Inferior parietal cortex (tissue), 1 donor: Measurements from ENCODE around the gene CDC25B.
"Not testable (repeated sequence)": the region's sequence is repeated elsewhere in the genome, so short reads cannot be mapped to it uniquely, and the experiment has no call there.

Experiments used
- DNase-seq: peaks from one replicate; pipeline ENCODE4 v3.0.0-alpha.2; 2016; ENCODE audit errors: extremely low spot score

The CDC25B gene

DNA sequence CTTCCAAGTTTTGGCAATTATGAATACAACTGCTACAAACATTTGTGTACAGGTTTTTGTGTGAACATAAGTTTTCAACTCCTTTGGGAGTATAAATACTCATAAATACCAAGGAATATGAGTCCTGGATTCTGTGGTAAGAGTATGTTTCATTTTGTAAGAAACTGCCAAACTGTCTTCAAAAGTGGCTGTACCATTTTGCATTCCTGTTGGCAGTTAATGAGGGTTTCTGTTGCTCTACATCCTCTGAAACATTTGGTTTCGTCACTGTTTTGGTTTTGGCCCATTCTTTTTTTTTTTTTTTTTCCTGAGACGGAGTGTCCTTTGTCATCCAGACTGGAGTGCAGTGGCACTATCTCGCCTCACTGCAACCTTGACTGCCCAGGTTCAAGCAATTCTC is 32.7 kb downstream of the CDC25B start:
- no peak for DNase-seq

- DNase-seq: not testable (repeated sequence)
These were observed 33.8 kb downstream of the CDC25B start for GRCh38 chr20:3829891-3830290.

DNA sequence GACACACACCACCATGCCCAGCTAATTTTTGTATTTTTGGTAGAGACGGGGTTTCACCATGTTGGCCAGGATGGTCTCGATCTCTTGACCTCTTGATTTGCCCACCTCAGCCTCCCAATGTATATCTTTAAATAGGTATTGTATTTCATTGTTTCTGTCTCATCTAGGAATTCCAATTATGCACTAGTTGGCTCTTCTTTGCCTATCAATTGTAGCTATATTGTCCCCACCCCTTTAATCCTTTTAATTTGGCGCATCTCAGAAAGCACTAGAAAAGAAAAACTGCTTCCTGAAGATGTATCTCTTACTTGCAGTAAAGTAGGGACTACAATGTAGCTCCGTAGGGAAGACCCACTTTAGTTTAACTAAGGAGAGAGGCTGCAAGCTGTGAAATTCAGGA is 40.0 kb downstream of the CDC25B start:
- no peak for DNase-seq

DNA sequence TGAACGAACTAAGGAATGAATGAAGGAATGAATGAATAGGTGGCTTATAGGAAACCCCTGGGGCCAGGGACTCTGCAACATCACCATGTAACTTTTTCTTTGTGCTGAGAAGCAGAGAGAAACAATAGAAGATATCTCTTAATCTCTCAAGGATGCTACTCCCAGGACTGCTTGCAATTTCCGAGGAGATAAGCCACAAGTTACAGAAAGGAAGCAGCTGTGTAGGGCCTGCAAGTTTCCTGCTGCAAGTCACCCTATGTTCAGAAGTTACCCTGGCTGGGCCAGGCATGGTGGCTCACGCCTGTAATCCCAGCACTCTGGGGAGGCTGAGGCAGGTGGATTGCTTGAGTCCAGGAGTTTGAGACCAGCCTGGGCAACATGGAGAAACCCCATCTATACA is 43.2 kb downstream of the CDC25B start:
- DNase-seq: no peak

DNA sequence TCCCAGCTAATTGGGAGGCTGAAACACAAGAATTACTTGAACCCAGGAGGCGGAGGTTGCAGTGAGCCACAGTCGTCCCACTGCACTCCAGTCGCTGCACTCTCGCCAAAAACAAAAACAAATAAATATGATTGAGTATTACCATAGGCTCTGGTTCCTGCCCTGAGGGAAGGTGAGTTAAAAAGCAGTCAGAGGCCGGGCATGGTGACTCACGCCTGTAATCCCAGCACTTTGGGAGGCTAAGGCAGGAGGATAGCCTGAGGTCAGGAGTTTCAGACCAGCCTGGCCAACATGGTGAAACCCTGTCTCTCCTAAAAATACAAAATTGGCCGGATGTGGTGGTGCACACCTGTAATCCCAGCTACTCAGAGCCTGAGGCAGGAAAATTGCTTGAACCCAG is 44.1 kb downstream of the CDC25B start:
- not testable (repeated sequence) for DNase-seq

DNA sequence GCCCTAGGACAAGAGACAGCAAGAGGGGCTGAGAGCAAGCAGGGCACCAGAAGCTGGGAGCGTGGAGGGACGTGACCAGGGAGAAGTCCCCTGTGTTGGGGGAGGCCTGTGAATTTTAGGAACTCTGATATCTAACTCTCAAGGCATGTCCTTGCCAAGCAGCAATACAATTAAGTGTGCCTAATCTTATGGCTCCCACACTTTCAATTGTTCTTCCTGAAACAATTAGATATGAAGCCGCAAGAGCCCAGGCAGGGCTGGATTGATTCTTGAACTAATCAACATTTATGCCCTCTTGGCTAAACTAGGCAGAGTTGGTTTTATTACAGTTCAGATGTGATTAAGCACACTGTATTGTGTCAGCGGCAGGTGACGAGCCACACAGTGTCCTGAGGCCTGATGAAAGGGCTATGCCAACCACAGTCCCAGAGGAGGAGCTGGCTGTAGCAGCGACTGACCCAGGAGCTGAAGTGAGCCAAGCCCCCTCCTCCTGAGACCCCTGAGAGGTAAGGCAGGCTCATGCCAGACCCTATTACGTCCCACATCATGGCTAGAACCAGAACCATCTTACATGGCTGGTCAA is 46.3 kb downstream of the CDC25B start:
- no peak for DNase-seq

DNA sequence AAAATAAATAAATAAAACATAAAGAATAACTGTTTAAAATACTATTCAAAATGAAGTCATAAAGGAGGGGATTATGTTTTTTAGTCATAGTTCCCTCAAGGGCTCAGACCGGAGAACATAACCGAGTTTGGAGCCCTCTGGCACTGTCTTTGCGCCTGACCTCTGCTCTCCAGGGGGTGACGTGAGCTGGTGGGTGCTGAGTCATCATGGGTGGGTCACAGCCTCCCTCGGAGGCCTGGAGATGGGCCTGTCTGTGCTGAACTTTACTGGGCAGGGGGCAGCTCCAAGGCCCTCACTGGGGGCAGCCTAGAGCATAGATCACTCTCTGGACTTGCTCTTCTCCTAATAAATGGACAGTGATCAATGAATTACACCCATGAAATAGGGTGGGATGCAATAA is 47.4 kb downstream of the CDC25B start:
- no peak for DNase-seq

DNA sequence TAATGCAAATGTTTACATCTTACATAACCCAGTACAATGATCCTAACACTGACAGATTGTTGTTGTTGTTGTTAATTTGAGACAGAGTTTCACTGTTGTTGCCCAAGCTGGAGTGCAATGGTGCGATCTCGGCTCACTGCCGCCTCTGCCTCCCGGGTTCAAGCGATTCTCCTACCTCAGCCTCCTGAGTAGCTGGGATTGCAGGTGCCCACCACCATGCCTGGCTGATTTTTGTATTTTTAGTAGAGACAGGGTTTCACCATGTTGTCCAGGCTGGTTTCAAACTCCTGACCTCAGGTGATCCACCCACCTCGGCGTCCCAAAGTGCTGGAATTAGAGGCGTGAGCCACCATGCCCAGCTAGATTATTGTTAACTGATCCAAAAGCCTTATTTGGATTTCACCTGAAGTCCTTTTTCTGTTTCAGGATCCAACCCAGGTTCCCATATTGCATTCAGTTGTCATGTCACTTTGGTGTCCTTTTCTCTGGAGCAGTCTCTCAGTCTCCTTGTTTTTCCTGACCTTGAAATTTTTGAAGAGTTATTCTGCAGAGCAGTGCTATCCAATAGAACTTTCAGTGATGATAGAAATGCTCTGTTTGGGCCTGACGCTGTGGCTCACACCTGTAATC is 48.0 kb downstream of the CDC25B start:
- DNase-seq: not testable (repeated sequence)

GRCh38 chr20:3846378-3846739 is 50.2 kb downstream of the CDC25B start:
- peak; percentile 3 for DNase-seq

DNA sequence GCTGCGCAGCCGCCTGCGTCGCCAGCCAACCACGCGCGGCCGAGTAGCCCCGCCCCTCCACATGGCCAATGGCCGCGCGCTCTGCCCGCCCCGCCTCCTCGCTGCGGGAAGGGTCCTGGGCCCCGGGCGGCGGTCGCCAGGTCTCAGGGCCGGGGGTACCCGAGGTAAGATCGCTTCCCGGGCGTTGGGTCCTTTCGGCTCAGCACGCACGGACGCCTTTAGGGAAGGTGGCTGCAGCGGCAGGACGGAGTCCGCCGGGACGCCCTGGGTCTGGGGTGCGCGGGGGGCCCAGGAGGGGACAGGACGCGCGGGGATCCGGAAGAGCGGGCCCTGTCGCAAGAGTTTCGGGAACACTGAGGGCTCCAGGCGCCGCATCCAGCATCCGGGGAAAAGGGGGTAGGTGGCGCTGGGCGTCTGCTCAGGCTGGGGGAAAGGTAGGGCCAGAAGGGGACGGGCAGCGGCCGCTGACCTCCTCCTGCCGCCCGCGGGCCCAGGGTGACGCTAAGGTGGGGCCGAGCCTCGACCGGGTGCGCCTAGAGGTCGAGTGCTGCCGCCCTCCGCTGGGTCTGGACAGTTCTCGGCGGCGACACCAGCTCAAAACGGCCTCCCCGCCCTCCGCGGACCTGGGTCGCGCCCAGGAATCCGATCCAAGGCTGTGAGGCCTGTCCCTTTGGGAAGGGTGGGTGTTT is 50.8 kb downstream of the CDC25B start, which contains the start of gene MAVS:
MAVS (plus strand) TSS at position 95 of the 689 bp plus-strand sequence. CDS start 7,791 bp downstream, outside the sequence.
- DNase-seq: peak; percentile 85

GRCh38 chr20:3847429-3847940 is 51.4 kb downstream of the CDC25B start:
- peak; percentile 26 for DNase-seq

DNA sequence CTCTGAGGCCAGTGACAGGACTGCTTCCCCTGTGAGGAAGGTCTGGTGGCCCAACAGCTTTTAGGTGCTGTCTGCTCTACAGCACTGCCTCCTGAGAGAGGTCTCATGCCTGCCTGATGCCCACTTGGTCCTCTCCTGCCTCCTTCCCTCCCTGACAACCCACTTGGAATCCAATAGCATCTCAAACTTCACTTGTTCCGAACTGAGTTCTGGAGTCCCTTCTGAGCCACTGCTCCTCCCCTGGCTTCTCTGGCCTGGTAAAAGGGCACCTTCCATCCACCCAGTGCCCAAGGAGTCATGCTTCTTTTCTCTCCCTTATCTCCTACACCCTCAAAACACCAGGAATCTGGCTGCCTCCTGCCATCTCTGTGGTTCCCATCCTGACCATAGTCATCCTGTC is 52.5 kb downstream of the CDC25B start:
- no peak for DNase-seq

GRCh38 chr20:3854462-3854871 is 58.4 kb downstream of the CDC25B start:
- no peak for DNase-seq
